Central memory CD8-positive, alpha-beta T cell (primary cell): ENCODE data around the gene ACTN1.
"Not testable (repeated sequence)": the region's sequence is repeated elsewhere in the genome, so short reads cannot be mapped to it uniquely, and the experiment has no call there.

Source experiments
- ATAC-seq: fragments of 150-1000 bp; cut with Tn5 transposase; replicated peaks from 2 replicates; pipeline ENCODE4 v1.10.0; 2022; ENCODE audit warnings: mild to moderate bottlenecking, moderate FRiP score, moderate number of reproducible peaks; ENCODE audit not compliant: poor library complexity, severe bottlenecking; ENCODE audit errors: extremely low read depth
- DNase-seq, 2 donors: peaks; one replicate each; pipeline ENCODE4 v3.0.0; 2021; ENCODE audit warnings: low spot score in 2 of 2
- H3K27ac Mint-ChIP-seq: one replicate; pipeline ENCODE4 v1.8.0; 2022; ENCODE audit warnings: low read depth, mild to moderate bottlenecking, moderate library complexity, mixed read lengths
- H3K27me3 Mint-ChIP-seq: one replicate; pipeline ENCODE4 v1.8.0; 2022; ENCODE audit warnings: mixed read lengths
- H3K36me3 Mint-ChIP-seq: one replicate; pipeline ENCODE4 v1.8.0; 2022; ENCODE audit warnings: mild to moderate bottlenecking, moderate library complexity, mixed read lengths; ENCODE audit not compliant: insufficient read depth
- H3K4me1 Mint-ChIP-seq: one replicate; pipeline ENCODE4 v1.8.0; 2022; ENCODE audit warnings: mixed read lengths
- H3K4me3 Mint-ChIP-seq: one replicate; pipeline ENCODE4 v1.8.0; 2022; ENCODE audit warnings: mild to moderate bottlenecking, moderate library complexity, mixed read lengths
- H3K9me3 Mint-ChIP-seq: one replicate; pipeline ENCODE4 v1.8.0; 2022; ENCODE audit warnings: mixed read lengths

The ACTN1 gene

DNA sequence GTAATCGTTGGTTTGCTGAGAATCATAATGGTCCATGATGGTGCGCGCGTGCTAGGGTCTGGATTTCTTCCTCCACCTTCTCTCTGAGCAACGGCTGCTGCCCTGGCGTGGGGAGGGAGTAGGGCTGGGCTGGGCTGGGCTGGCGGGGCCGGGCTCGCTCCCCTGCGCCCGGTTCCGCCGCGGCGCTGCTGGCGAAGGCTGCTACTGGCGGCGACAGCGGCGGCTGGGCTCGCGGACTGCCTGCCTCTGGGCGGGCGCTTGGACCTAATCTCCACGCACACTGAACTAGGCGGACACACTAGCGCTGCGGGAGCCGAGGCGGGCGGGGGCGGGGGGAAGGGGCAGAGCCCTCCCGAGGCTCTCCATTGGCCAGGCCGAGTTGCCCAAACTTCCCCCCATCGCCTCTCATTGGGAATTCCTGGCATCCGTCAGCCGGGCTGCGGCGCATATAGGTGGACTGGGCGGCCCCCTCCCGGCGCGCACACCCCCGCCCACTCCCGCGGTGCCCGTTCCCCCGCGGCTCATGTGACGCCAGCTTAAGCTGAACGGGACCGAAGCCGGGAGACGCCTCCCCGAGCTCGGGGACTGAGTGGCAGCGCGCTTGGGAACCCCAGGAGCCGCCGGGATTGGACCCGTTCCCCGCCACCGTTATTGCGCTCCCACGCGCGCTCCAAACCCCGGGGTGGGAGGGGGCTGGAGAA, at the start of gene ACTN1:
ACTN1 (minus strand) TSS at position 282 of the 701 bp plus-strand sequence; CDS start at position 36, 246 bp downstream.
- no peaks in the 10 kb centered on the region for H3K9me3 Mint-ChIP-seq
- no peaks in the 10 kb centered on the region for H3K27me3 Mint-ChIP-seq
- ATAC-seq, result peak; percentile 44
- H3K36me3 Mint-ChIP-seq, result peaks cover 10% of the 10 kb centered on the region
- H3K27ac Mint-ChIP-seq, result no peak within 1 kb of the TSS
- H3K4me1 Mint-ChIP-seq, result peaks cover 23% of the 10 kb centered on the region
- H3K4me3 Mint-ChIP-seq, result peak within 1 kb of the TSS; percentile 81
- DNase-seq, result no peak

DNA sequence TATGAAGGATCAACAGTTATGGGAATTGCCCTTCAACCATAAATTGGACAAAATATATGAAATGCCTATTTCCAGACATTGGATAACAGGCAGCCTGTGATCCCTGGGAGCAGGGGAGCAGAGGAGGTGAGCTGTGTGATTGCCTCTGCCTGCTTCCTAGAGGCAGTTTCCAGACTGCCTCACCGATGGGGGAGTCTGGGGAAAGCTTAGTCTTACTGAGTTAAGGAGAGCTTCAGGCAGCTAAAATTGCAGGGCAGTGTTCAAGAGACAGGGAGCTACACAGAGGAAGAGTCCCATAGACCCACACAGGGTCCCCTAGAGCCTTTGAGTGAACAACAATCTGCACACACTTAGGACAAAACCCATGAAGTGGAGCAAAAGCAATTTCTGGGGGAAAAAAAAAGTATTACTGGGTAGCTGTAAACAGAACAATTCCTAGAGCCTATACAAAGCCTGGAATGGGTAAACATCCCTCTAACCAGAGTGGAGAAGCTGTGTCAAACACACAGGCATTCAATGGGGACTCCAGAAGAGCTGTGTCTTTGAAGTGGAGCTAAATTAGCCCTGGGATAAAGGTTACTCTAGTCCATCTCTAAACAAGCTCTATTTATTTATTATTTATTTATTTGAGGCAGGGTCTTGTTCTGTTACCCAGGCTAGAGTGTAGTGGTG, 48.3 kb upstream of the ACTN1 start:
- Mint-ChIP-seq H3K4me3 (no peak overlapping the region), H3K36me3 (no peaks in the 10 kb centered on the region), H3K9me3 (no peaks in the 10 kb centered on the region), H3K27ac (no peak overlapping the region), H3K27me3 (peaks cover 17% of the 10 kb centered on the region), H3K4me1 (no peaks in the 10 kb centered on the region)
- DNase-seq, result no peak
- ATAC-seq, result no peak

DNA sequence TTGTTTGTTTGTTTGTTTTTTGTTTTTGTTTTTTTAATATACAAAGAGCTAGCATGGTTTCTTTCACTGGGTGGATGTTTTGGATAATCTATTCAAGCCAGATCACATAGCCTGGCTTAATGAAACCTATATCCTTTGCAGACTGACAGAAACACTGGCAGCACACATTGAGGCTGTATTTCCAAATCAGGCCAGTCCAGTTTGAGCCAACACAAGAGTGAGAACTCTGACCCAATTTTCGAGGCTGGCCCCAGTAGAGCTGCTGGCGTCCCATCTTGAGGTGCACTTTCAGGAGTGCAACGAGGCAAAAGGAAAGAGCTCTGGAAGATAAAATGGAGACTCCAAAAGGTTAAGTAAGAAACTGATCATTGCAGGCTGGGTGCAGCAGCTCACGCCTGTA, 43.9 kb upstream of the ACTN1 start:
- peaks cover 17% of the 10 kb centered on the region for H3K27me3 Mint-ChIP-seq
- no peaks in the 10 kb centered on the region for H3K9me3 Mint-ChIP-seq
- DNase-seq, result no peak
- H3K4me3 Mint-ChIP-seq, result no peak overlapping the region
- H3K36me3 Mint-ChIP-seq, result no peaks in the 10 kb centered on the region
- H3K27ac Mint-ChIP-seq, result no peak overlapping the region
- H3K4me1 Mint-ChIP-seq, result no peaks in the 10 kb centered on the region
- no peak for ATAC-seq

DNA sequence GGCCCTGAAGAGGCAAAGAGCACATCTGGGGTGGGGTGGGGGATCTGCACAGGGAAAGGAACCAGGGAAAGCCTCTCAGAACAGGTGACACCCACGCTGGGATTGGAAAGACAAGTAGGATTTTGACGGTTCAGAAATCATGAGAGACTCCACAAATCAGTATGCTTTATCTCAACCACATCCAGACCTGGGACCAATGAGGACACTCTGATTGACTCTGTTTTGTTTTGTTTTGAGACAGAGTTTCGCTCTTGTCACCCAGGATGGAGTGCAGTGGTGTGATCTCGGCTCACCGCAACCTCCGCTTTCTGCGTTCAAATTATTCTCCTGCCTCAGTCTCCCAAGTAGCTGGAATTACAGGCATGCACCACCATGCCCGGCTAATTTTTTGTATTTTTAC, 43.0 kb upstream of the ACTN1 start:
- H3K9me3 Mint-ChIP-seq, ATAC-seq, H3K36me3 Mint-ChIP-seq: not testable (repeated sequence)

DNA sequence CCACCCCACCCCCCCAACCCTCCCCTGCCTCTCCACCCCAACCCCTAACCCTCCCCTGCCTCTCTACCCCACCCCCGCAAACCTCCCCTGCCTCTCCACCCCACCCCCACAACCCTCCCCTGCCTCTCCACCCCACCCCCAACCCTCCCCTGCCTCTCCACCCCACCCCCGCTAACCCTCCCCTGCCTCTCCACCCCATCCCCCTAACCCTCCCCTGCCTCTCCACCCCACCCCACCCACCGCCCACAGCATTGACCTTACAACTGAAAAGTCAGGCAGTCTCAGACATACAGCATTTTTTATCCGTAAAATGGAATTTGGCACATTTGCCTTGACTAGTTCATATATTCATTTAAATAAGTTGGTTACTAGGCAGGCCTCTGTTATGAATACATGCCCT, 38.6 kb upstream of the ACTN1 start:
- Mint-ChIP-seq H3K4me1 (no peaks in the 10 kb centered on the region), H3K27ac (no peak overlapping the region), H3K9me3 (no peaks in the 10 kb centered on the region), H3K27me3 (no peaks in the 10 kb centered on the region), H3K36me3 (no peaks in the 10 kb centered on the region), H3K4me3 (no peak overlapping the region)
- ATAC-seq, result no peak
- DNase-seq, result no peak

More for the DNA sequence above, 43.0 kb upstream of the ACTN1 start:
- H3K27me3 Mint-ChIP-seq, result peaks cover 12% of the 10 kb centered on the region
- DNase-seq, H3K4me3 Mint-ChIP-seq, H3K27ac Mint-ChIP-seq, H3K4me1 Mint-ChIP-seq: not testable (repeated sequence)

DNA sequence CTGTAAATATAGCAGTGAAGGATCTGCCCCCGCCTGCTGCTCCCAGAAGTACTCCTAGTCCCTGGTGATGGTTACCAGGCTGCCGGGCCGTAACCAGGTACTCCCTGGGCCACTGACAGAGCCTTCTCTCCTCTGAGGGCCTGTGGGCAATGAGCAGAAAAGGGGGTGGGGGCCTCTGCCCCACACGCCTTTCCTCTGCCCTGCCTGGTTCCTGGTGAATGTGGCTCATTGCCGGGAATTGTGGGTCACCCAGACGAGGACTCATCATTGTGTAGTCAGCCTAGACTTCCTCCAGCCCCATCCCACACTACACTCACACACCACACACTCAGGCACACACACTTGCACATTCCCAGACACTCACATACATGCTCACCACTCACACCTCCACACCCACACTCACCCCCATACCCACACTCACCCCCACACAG, 35.7 kb upstream of the ACTN1 start:
- Mint-ChIP-seq H3K27me3 (no peaks in the 10 kb centered on the region), H3K4me1 (no peaks in the 10 kb centered on the region), H3K27ac (no peak overlapping the region), H3K4me3 (no peak overlapping the region), H3K9me3 (no peaks in the 10 kb centered on the region), H3K36me3 (peaks cover 2% of the 10 kb centered on the region)
- no peak for DNase-seq
- ATAC-seq, result no peak

DNA sequence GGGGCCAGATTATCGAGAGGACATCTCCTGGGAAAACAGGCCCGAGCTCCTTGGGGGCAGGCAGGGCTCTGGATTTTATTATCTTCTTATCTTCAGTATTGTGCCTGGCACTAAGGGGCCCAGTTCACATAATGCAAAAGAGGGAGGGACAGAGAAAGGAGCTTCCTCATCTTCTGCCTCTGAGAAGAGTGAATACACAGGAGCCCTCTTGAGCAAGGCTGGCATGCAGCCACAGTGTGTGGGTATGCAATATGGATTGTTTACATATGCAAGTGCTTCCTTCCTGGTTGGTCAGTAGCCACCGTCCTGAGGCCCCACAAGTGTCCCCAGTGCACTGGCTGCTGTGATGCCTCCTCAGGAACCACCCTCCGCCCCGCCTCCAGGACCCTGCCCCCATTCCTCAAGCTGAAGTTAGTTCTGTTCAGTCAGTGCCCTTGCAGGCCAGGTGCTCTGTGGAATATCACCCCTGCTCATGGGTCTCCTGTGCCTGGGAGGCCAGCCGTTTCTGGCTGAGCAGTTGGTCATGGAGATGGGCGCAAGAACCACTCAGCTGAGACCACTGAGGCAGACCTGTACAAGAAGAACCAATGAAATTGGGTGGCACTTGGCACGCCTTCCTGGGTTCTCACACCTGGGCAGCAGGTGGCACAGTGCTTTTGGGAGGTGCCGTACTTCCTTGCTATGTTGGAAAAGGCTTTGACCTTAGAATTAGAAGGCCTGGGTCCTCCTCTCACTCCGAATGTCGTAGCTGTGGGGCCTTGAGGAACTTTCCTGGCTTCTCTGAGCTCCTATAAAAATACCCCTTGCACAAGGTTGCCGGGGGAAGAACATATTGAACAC, 35.1 kb upstream of the ACTN1 start:
- H3K27me3 Mint-ChIP-seq, result no peaks in the 10 kb centered on the region
- H3K27ac Mint-ChIP-seq, result no peak overlapping the region
- H3K4me3 Mint-ChIP-seq, result no peak overlapping the region
- no peaks in the 10 kb centered on the region for H3K4me1 Mint-ChIP-seq
- H3K36me3 Mint-ChIP-seq, result peaks cover 2% of the 10 kb centered on the region
- DNase-seq (no peak), ATAC-seq (no peak)
- no peaks in the 10 kb centered on the region for H3K9me3 Mint-ChIP-seq

DNA sequence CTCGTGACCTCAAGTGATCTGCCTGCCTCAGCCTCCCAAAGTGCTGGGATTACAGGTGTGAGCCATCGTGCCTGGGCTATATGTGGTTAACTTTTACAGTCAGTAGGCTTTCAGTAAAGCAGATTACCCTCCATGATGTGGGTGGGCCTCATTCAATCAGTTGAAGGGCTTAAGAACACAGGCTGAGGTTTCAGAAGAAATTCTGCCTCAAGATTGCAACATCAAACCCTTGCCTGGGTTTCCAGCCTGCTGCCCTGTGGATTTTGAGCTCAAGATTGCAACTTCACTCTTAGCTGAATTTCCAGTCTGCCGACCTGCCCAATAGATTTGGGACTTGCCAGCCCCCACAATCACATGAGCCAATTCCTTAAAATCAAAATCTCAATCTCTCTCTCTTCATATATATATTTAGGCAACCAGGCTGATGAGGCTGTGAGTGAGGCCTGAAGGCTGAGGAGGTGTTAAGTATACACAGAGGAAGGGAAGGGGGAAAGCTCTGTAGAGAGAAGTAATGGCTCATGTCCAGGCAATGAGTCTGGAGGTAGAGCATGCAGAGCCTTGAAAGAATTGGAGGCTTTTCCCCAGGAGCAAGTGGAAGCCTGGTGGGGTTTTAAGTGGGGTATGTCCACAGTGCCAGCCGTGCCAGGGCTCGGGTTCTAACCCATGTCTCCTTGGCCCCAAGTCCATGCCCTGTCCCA, 33.3 kb upstream of the ACTN1 start:
- ATAC-seq (no peak), DNase-seq (no peak)
- Mint-ChIP-seq H3K9me3 (no peaks in the 10 kb centered on the region), H3K27ac (no peak overlapping the region), H3K4me1 (no peaks in the 10 kb centered on the region), H3K27me3 (no peaks in the 10 kb centered on the region), H3K4me3 (no peak overlapping the region), H3K36me3 (peaks cover 2% of the 10 kb centered on the region)

DNA sequence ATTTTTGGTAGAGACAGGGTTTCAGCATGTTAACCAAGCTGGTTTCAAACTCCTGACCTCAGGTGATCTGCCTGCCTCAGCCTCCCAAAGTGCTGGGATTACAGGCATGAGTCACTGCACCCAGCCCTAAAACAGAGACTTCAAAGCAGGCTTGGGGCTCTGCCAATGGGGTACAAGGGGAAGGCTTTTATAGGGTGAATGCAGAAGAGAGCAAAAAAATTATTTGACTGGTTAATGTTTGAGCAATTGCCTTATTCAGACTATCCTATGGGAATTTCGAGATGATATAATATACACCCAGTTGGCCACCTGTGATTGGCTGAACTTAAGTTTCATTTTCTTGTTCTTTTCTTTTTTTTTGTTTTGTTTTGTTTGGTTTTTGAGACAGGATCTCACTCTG, 31.5 kb upstream of the ACTN1 start:
- DNase-seq, result no peak
- Mint-ChIP-seq H3K27ac (no peak overlapping the region), H3K9me3 (no peaks in the 10 kb centered on the region), H3K27me3 (peaks cover 2% of the 10 kb centered on the region), H3K4me1 (no peaks in the 10 kb centered on the region), H3K36me3 (peaks cover 2% of the 10 kb centered on the region), H3K4me3 (no peak overlapping the region)
- ATAC-seq, result no peak

DNA sequence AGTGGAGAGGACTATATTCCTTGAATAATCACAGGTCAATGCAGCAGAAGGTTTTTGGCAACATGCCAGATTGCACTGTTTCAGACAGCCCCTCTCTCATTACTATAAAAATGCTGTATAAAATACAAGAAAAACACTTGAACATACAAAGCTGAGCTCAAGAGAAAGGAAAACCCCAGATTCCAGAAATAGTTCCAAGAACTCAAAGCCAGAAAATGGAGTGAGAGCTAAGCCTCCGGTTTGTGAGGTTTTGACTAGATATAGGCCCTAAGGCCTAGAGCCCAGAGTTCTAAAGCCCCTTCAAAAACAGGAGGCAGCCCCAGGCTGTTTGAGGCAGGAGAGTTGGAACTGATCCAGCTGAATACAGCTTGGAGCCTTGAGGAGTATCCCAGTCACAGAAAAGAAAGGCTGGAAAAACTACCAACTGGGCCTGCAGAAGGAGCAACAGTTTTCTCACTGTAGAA, 29.4 kb upstream of the ACTN1 start:
- Mint-ChIP-seq H3K4me1 (no peaks in the 10 kb centered on the region), H3K36me3 (peaks cover 2% of the 10 kb centered on the region), H3K27me3 (peaks cover 24% of the 10 kb centered on the region), H3K4me3 (no peak overlapping the region), H3K9me3 (no peaks in the 10 kb centered on the region), H3K27ac (no peak overlapping the region)
- ATAC-seq (no peak), DNase-seq (no peak)

DNA sequence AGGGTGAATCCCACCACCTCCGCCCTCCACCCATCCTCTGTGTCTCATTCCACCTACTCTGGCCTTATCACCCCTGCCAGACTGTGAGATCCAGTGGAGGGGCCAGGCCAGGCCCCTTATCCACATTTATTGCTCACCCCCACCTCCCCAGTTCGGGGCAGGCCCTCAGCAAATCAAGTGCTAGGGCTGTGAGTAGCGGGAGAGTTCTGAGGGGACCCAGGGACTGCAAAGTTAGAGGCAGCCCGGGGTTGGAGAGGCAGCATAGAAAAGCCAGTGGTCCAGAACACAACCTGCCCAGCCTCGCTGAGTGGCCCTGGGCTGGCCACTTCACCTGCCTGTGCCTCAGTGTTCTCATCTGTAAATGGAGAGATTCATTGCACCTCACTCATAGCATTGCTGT, 27.2 kb upstream of the ACTN1 start:
- DNase-seq (no peak), ATAC-seq (no peak)
- H3K36me3 Mint-ChIP-seq, result peaks cover 2% of the 10 kb centered on the region
- no peaks in the 10 kb centered on the region for H3K9me3 Mint-ChIP-seq
- no peak overlapping the region for H3K4me3 Mint-ChIP-seq
- no peak overlapping the region for H3K27ac Mint-ChIP-seq
- H3K4me1 Mint-ChIP-seq, result no peaks in the 10 kb centered on the region
- peaks cover 35% of the 10 kb centered on the region for H3K27me3 Mint-ChIP-seq

DNA sequence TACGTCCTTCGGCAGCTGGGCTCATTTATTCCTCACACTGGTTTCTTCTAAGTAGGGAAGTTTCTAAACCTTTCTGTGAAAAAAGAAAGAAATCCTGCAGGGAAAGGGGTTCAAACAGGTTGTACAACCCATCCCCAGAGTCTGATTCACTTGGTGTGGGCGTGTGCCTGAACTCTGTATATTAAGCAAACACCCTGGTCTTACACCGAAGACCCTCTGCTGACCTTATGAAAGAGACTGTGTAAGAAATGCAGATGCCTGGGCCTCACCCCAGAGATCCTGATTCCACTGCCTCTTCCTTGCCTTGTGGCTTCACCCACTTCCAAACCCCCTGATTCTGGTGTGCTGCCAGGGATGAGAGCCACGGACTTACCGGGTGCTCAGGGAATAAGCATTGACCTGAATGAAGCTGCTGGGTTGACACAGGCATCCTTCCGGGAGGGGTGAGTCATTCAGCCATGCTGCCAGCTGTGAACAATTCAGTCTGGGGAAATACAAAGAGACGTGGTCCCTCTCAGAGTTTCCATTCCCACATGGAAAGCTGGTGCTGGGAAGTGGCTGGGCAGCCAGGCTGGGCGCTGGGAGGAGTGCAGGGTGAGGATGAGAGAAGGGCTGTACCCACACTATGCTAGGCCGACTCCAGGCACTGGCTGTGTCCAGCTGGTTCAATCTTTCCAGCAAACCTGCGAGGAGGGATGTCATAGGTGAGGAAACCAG, 26.5 kb upstream of the ACTN1 start:
- H3K4me1 Mint-ChIP-seq, result no peaks in the 10 kb centered on the region
- peaks cover 35% of the 10 kb centered on the region for H3K27me3 Mint-ChIP-seq
- H3K36me3 Mint-ChIP-seq, result peaks cover 2% of the 10 kb centered on the region
- DNase-seq (no peak), ATAC-seq (no peak)
- no peaks in the 10 kb centered on the region for H3K9me3 Mint-ChIP-seq
- no peak overlapping the region for H3K4me3 Mint-ChIP-seq
- H3K27ac Mint-ChIP-seq, result no peak overlapping the region
